ENCODE results near the gene PRKX. TPM values are rescaled to one million over a fixed set of nuclear protein-coding genes. Genes with fewer than 3 reads are reported as not detected.
"Not testable (repeated sequence)": the region's sequence is repeated elsewhere in the genome, so short reads cannot be mapped to it uniquely, and the experiment has no call there.

Gene PRKX
- total RNA-seq, 2 donors from 2014 or later: 69.5 to 73.9 TPM

DNA sequence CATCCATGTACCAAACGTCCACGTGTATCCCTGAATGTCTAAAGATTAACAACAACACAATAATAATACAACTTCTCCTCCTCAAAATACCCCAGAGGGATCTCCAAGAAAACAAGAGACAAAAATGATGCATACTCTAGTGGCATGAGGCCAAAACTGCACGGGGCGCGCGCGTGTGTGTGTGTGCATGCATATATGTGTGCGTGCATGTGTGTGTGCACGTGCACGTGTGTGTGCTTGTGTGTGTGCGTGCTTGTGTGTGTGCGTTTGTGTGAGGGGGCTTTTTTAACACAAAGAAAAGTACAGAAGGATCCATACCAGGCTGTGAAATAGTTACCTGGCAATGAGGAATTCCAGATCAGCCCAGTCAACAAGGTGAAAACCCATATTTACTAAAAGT lies 48.5 kb downstream of the PRKX start:
- Mint-ChIP-seq H3K27ac (no peak overlapping the region), H3K27me3 (no peaks in the 10 kb centered on the region), H3K36me3 (ENCODE audit: low read depth) (peaks cover 5% of the 10 kb centered on the region), H3K4me3 (no peak overlapping the region), H3K4me1 (peaks cover 18% of the 10 kb centered on the region)
- DNase-seq: no peak
- no peaks in the 10 kb centered on the region for H3K9me3 ChIP-seq (ENCODE audit: control insufficient read depth, low read length, poor library complexity, severe bottlenecking)
- ATAC-seq: no peak

DNA sequence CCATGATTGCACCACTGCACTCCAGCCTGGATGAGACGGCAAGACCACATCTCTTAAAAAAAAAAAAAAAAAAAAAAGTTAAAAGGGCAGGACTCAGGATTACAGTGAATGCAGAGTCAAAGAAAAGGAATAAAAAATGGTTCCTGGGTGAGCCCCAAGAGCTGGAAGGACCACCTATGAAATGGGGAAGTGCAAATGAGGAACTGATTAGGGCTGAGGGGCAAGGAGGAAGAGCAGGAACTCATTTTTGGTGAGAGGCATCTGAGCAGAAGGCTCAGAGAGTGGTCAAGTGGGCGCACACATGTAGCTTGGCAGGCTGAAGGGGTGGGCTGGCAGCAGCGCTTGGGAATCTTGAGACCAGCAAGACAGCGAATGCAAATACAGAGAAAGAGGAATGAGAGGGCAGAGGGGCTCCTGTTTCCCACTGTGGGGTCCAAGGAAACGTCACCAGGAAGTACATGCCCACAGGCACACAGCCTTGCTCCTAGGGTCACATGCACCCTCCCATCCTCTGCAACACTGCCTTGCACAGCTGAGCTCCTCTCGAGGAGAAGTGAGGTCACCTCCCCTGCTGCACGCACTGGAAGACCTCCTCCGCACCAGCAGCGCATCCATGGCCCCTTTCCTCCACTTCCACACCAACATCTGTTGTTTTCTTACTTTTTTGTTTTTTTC lies 49.7 kb downstream of the PRKX start:
- DNase-seq; ATAC-seq; H3K9me3 ChIP-seq (ENCODE audit: control insufficient read depth, low read length, poor library complexity, severe bottlenecking); H3K36me3 Mint-ChIP-seq (ENCODE audit: low read depth); H3K4me3 Mint-ChIP-seq; H3K27me3 Mint-ChIP-seq: not testable (repeated sequence)
- peak overlapping the region; percentile 77 for H3K27ac Mint-ChIP-seq
- H3K4me1 Mint-ChIP-seq: peaks cover 16% of the 10 kb centered on the region

DNA sequence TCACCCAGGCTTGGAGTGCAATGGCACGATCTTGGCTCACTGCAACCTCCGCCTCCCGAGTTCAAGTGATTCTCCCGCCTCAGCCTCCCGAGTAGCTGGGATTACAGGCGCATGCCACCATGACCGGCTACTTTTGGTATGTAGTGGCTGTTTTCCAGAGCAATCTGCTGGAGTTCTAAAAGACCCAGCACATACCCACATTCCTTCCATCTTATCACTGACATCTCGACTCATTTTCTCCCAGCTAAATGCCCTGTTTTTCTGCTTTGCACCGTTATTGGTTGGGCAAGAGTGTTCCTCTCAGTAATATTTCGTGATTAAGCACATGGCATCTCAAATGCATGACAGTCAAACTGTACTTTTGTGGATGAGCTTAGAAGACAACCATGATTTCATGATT lies 53.7 kb downstream of the PRKX start:
- no peak for ATAC-seq
- Mint-ChIP-seq H3K27me3 (no peaks in the 10 kb centered on the region), H3K36me3 (ENCODE audit: low read depth) (no peaks in the 10 kb centered on the region)

DNA sequence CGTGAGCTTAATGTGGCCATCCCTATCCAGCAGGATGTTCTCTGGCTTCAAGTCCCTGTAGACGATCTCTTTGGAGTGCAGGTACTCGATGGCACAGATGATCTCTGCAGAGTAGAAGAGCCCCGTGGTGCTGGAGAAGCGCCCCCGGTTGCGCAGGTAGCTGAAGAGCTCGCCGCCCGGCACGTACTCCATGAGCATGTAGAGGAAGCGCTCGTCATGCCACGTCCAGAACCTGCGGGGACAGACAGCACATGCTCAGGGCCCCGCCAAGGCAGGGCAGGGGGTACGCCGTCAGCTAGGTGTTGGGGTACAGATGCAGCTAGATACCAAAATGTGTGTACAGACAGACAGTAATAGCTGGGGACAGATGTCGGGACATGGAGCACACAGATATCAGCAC lies 58.3 kb downstream of the PRKX start:
- H3K27ac Mint-ChIP-seq: no peak overlapping the region
- no peaks in the 10 kb centered on the region for H3K36me3 Mint-ChIP-seq (ENCODE audit: low read depth)
- DNase-seq (no peak), ATAC-seq (no peak)
- H3K4me1 Mint-ChIP-seq: peaks cover 3% of the 10 kb centered on the region
- no peak overlapping the region for H3K4me3 Mint-ChIP-seq
- H3K27me3 Mint-ChIP-seq: no peaks in the 10 kb centered on the region
- no peaks in the 10 kb centered on the region for H3K9me3 ChIP-seq (ENCODE audit: control insufficient read depth, low read length, poor library complexity, severe bottlenecking)

More for the DNA sequence above, 53.7 kb downstream of the PRKX start:
- DNase-seq: no peak
- no peaks in the 10 kb centered on the region for H3K9me3 ChIP-seq (ENCODE audit: control insufficient read depth, low read length, poor library complexity, severe bottlenecking)
- H3K4me1 Mint-ChIP-seq: peaks cover 10% of the 10 kb centered on the region
- H3K4me3 Mint-ChIP-seq: no peak overlapping the region
- H3K27ac Mint-ChIP-seq: no peak overlapping the region

DNA sequence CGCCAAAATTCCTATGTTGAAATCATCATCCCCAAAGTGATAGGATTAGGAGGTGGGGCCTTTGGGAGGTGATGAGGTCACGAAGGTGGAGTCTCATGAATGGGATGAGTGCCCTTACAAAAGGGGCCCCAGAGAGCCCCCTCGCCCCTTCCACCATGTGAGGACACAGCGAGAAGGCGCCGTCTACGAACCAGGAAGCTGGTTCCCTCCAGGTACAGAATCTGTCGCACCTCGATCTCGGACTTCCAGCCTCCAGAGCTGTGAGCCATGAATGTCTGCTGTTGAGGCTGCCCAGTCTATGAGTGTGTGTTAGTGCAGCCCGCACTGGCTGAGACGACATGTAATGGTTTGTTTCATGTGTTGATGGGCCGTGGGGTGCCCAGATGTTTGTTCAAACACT lies 60.3 kb downstream of the PRKX start:
- H3K4me3 Mint-ChIP-seq: no peak overlapping the region
- H3K9me3 ChIP-seq (ENCODE audit: control insufficient read depth, low read length, poor library complexity, severe bottlenecking): no peaks in the 10 kb centered on the region
- H3K36me3 Mint-ChIP-seq (ENCODE audit: low read depth): no peaks in the 10 kb centered on the region
- no peaks in the 10 kb centered on the region for H3K27me3 Mint-ChIP-seq
- H3K27ac Mint-ChIP-seq: no peak overlapping the region
- H3K4me1 Mint-ChIP-seq: no peaks in the 10 kb centered on the region
- DNase-seq (no peak), ATAC-seq (no peak)

DNA sequence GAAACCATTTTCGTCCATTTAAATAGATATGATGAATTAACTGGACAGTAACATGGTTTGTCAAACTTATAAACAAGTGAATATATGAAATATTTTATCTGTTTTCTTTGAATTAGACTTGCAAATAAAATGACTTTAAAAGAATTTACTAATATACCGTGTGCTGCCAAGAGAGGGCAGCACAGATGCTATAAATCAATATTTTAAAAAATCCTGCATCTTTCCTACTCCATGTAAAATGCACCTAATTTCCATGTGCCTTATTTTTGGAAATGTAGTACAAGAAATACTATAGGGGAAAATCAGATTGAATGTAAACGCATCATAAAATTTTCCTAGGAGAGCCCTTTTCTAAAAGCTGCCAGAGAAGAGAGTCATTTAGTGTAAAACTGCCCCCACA lies 62.2 kb downstream of the PRKX start:
- Mint-ChIP-seq H3K4me1 (no peaks in the 10 kb centered on the region), H3K4me3 (no peak overlapping the region), H3K27me3 (no peaks in the 10 kb centered on the region), H3K27ac (no peak overlapping the region), H3K36me3 (ENCODE audit: low read depth) (no peaks in the 10 kb centered on the region)
- H3K9me3 ChIP-seq (ENCODE audit: control insufficient read depth, low read length, poor library complexity, severe bottlenecking): no peaks in the 10 kb centered on the region
- ATAC-seq (no peak), DNase-seq (no peak)

DNA sequence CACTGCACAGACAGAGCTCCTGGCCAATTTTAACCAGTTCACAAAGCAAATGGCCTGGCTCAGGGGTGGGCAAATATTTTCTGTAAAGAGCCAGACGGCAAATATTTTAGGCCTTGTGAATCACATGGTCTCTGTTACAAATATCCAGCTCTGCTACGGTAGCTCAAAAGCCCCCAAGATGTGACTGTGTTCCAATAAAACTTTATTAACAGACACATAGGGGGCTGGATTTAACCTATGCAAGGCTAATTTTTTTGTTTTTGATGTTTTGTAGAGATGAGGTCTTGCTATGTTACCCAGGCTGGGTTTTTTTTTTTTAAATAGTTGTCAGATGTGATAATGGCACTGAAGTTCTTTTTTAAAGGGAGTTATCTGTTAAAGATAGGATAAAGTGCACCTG lies 65.4 kb downstream of the PRKX start:
- Mint-ChIP-seq H3K27me3 (no peaks in the 10 kb centered on the region), H3K4me3 (no peak overlapping the region), H3K4me1 (no peaks in the 10 kb centered on the region), H3K27ac (no peak overlapping the region), H3K36me3 (ENCODE audit: low read depth) (no peaks in the 10 kb centered on the region)
- no peaks in the 10 kb centered on the region for H3K9me3 ChIP-seq (ENCODE audit: control insufficient read depth, low read length, poor library complexity, severe bottlenecking)
- no peak for DNase-seq
- ATAC-seq: no peak

DNA sequence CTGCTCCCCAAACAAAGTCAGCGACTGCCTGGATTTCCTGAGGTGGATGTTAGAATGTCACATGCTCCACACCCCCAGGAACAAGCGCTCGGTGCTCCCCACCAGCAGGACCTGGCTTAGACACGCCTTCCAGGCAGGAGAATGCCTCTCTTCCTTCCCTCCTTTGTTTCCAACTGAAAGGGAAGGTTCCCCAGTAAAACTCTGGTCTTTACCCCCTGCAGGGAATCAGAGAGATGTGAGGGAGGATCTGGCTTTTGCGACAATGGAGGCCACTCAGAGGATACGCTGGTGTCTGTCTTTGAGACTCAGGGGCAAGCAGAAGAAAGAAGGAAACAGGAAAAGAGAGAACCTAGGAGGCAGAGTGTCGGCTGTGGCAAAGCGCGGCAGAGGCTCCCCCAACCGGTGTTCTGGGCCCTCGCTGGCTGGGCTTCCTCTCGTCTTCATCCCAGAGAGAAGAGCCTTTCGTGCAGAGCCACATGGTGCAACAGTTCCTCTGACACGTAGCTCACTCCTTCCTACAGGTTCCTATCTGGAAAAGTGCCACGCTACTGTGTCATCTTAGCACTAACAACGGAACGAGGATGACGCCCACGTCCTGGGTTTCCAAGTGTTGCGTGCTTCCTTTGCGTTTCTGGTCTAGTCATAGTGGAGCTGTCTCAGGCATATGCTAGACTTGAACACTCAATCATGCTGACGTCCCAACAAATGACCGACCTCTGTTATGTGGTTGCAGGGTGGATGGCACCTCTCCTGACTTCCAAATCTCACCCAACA lies 73.4 kb downstream of the PRKX start:
- ATAC-seq; DNase-seq; H3K27ac Mint-ChIP-seq; H3K4me3 Mint-ChIP-seq; H3K36me3 Mint-ChIP-seq (ENCODE audit: low read depth); H3K27me3 Mint-ChIP-seq; H3K4me1 Mint-ChIP-seq; H3K9me3 ChIP-seq (ENCODE audit: control insufficient read depth, low read length, poor library complexity, severe bottlenecking): not testable (repeated sequence)

DNA sequence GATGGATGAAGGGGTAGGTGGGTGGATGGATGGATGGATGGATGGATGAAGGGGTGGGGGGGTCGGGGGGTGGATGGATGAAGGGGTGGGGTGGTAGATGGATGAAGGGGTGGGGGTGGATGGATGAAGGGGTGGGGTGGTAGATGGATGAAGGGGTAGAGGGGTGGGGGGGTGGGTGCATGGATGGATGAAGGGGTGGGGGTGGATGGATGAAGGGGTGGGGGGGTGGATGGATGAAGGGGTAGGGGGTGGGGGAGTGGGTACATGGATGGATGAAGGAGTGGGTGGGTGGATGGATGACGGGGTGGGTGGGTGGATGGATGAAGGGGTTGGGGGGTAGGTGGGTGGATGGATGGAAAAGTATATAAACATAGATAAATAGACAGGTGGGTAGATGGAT lies 74.2 kb downstream of the PRKX start:
- no peak overlapping the region for H3K27ac Mint-ChIP-seq
- DNase-seq (no peak), ATAC-seq (no peak)
- no peak overlapping the region for H3K4me3 Mint-ChIP-seq
- no peaks in the 10 kb centered on the region for H3K27me3 Mint-ChIP-seq
- H3K4me1 Mint-ChIP-seq: peaks cover 4% of the 10 kb centered on the region
- H3K36me3 Mint-ChIP-seq (ENCODE audit: low read depth): no peaks in the 10 kb centered on the region
- H3K9me3 ChIP-seq (ENCODE audit: control insufficient read depth, low read length, poor library complexity, severe bottlenecking): no peaks in the 10 kb centered on the region

DNA sequence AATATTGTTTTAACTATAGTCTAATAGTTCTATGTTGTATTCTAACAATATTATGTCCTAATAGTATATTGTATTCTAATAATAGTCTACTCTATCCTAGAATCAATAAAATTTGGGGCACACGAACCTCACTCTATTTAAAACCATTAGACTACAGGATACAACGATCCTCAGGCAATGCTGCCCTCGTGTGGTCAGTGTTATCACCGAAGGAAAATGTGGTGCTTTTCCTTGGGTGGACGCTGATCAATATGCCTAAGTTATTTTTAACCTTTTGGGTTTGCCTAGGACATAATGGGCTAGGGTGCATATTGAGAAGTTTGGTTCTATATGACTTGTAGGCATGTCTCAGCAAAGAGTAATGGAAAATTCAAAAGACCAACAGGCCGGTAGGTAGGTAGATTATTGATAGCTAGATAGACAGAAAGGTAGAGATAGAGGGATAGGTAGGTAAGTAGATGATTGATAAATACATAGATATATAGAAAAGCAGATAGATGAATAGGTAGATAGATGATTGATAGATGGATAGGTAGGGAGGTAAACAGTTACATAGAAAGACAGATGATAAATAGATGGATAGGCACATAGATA lies 75.1 kb downstream of the PRKX start:
- Mint-ChIP-seq H3K4me3 (no peak overlapping the region), H3K27ac (no peak overlapping the region), H3K36me3 (ENCODE audit: low read depth) (no peaks in the 10 kb centered on the region), H3K27me3 (no peaks in the 10 kb centered on the region), H3K4me1 (peaks cover 4% of the 10 kb centered on the region)
- DNase-seq (no peak), ATAC-seq (no peak)
- no peaks in the 10 kb centered on the region for H3K9me3 ChIP-seq (ENCODE audit: control insufficient read depth, low read length, poor library complexity, severe bottlenecking)

DNA sequence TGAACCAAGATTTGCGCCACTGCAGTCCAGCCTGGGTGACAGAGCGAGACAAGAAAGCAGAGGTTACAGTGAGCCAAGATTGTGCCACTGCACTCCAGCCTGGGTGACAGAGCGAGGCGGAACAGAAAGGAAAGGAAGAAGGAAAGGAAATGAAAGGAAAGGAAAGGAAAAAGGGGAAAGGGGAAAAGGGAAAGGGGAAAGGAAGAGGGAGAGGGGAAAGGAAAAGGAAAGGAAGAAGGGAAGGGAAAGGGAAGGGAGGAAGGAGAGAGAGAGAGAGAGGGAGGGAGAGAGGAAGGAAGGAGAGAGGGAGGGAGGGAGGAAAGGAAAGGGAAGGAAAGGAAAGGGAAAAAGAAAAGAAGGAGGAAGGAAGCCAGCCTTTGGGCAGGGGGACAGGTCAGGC lies 76.6 kb downstream of the PRKX start:
- peak overlapping the region; percentile 82 for H3K27ac Mint-ChIP-seq
- no peak overlapping the region for H3K4me3 Mint-ChIP-seq
- no peaks in the 10 kb centered on the region for H3K27me3 Mint-ChIP-seq
- H3K36me3 Mint-ChIP-seq (ENCODE audit: low read depth): peaks cover 2% of the 10 kb centered on the region
- DNase-seq (no peak), ATAC-seq (no peak)
- H3K9me3 ChIP-seq (ENCODE audit: control insufficient read depth, low read length, poor library complexity, severe bottlenecking): no peaks in the 10 kb centered on the region
- peaks cover 7% of the 10 kb centered on the region for H3K4me1 Mint-ChIP-seq

DNA sequence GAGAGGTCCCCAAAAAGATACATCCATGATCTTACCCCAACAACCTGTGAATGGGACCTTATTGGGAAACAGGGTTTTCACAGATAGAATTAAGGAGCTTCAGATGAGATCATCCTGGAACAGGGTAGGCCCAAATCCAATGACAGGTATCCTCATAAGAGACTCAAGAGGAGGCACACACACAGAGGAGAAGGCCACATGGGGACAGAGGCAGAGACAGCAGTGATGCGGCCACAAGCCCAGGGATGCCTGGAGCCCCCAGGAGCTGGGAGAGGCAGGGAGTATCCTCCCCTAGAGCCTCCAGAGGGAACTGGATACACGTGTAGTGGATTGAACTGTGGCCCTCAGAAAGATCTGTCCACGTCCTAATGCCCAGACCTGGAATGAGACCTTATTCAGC lies 82.3 kb downstream of the PRKX start:
- Mint-ChIP-seq H3K27me3 (no peaks in the 10 kb centered on the region), H3K4me3 (no peak overlapping the region), H3K27ac (peak overlapping the region; percentile 39), H3K4me1 (peaks cover 2% of the 10 kb centered on the region), H3K36me3 (ENCODE audit: low read depth) (peaks cover 4% of the 10 kb centered on the region)
- ATAC-seq (no peak), DNase-seq (no peak)
- no peaks in the 10 kb centered on the region for H3K9me3 ChIP-seq (ENCODE audit: control insufficient read depth, low read length, poor library complexity, severe bottlenecking)

DNA sequence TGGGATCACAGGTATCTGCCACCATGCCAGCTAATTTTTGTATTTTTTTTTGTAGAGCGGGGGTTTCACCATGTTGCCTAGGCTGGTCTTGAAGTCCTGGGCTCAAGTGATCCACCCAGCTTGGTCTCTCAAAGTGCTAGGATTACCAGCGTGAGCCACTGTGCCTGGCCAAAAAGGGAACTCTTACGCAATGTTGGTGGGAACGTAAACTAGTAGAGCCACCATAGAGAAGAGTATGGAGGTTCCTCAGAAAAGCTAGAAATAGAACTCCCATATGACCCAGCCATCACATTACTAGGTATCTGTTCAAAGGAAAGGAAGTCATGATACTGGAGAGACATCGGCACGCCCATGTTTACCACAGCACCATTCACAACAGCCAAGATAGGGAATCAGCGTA lies 85.9 kb downstream of the PRKX start:
- DNase-seq (no peak), ATAC-seq (no peak)
- Mint-ChIP-seq H3K27me3 (no peaks in the 10 kb centered on the region), H3K4me3 (no peak overlapping the region), H3K4me1 (peaks cover 2% of the 10 kb centered on the region), H3K36me3 (ENCODE audit: low read depth) (peaks cover 4% of the 10 kb centered on the region), H3K27ac (no peak overlapping the region)
- H3K9me3 ChIP-seq (ENCODE audit: control insufficient read depth, low read length, poor library complexity, severe bottlenecking): no peaks in the 10 kb centered on the region

DNA sequence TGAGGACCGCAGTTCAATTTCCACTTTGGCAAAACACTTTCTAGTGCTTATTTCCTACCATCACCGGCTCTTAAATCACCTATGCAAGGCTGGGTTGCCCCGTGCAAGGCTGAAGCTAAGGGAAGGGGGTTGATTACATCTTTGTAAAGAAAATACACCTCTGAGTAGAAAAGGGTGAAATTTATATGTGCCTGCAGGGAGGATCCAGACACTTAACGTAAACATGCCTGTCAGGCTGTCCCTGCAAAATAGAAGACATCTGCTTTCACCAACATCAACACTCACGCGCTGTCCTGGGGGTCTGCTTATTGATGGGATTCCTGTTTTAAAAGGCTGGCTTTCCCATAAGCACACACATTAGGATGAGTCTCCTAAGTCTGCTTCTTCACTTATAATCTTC lies 92.0 kb downstream of the PRKX start:
- Mint-ChIP-seq H3K4me3 (no peak overlapping the region), H3K27me3 (no peaks in the 10 kb centered on the region), H3K27ac (no peak overlapping the region), H3K36me3 (ENCODE audit: low read depth) (no peaks in the 10 kb centered on the region), H3K4me1 (no peaks in the 10 kb centered on the region)
- H3K9me3 ChIP-seq (ENCODE audit: control insufficient read depth, low read length, poor library complexity, severe bottlenecking): no peaks in the 10 kb centered on the region
- DNase-seq (no peak), ATAC-seq (no peak)

Measured in T-helper 17 cell (primary cell).